H1 (cell line): ENCODE results near the gene GLP1R. TPM values are rescaled to one million over a fixed set of nuclear protein-coding genes. Genes with fewer than 3 reads are reported as not detected.

Experiments
- CREB1 ChIP-seq: IDR thresholded peaks from 2 replicates; pipeline ENCODE4 v1.6.1; 2012; ENCODE audit warnings: inconsistent platforms
- GTF2F1 ChIP-seq: IDR thresholded peaks from 2 replicates; pipeline ENCODE4 v1.6.1; 2012; ENCODE audit warnings: low read depth, low read length, improper control_type of control experiment, borderline replicate concordance
- JUN ChIP-seq: IDR thresholded peaks from 2 replicates; pipeline ENCODE4 v1.6.1; 2011; ENCODE audit warnings: low read depth, mild to moderate bottlenecking, improper control_type of control experiment, low read length
- RXRA ChIP-seq: IDR thresholded peaks from 2 replicates; pipeline ENCODE4 v1.6.1; 2011; ENCODE audit warnings: low read depth, mild to moderate bottlenecking, low read length, moderate library complexity; ENCODE audit not compliant: insufficient read depth
- SUZ12 ChIP-seq: fragments of 200-600 bp; sonication (generic); IDR thresholded peaks from 2 replicates; pipeline ENCODE4 v1.6.1; 2012; ENCODE audit warnings: mild to moderate bottlenecking, inconsistent platforms, low read length, moderate library complexity, mixed read lengths
- polyA plus RNA-seq, 7 experiments: library from polyadenylated mRNA; depleted of rRNA in 3 of 7; stranded (reverse) in 5 of 7; unstranded in 2 of 7; fragments of >200 nt in 5 of 7; fragments of 200-250 nt in 2 of 7; gene quantifications; 1 replicate in 5 of 7; 2 replicates in 1 of 7; 4 replicates in 1 of 7; pipeline versions ENCODE4 v1.2.1 to v1.2.3, GENCODE V29; 2011 to 2013; ENCODE audit warnings: missing spikeins in 2 of 7, mixed read lengths in 2 of 7
- total RNA-seq: library from RNA; stranded (reverse); fragmentation: NEBNext Ultra II Directional; extraction: Animal tissue kit (Norgen Biotek cat#: 25700); gene quantifications from 2 replicates; pipeline ENCODE4 v1.2.1, GENCODE V29; 2021
- TF ChIP-seq, protein P1 (sequence below): IDR thresholded peaks from 2 replicates; pipeline ENCODE4 v1.6.1; 2011; ENCODE audit warnings: low read depth, mild to moderate bottlenecking, low read length; ENCODE audit not compliant: insufficient read depth
- TF ChIP-seq, protein P2 (sequence below): fragments of 300-600 bp; sonication (generic); IDR thresholded peaks from 2 replicates; pipeline ENCODE4 v1.7.1; 2012; ENCODE audit warnings: low read length, moderate library complexity, mild to moderate bottlenecking, inconsistent platforms; ENCODE audit not compliant: insufficient replicate concordance

Gene GLP1R
- total and polyA plus RNA-seq, 2 of the 8 experiments (the other 6 are each of a cell fraction or from before 2014, with no cell fraction given) = 2.6 to 2.7 TPM

DNA sequence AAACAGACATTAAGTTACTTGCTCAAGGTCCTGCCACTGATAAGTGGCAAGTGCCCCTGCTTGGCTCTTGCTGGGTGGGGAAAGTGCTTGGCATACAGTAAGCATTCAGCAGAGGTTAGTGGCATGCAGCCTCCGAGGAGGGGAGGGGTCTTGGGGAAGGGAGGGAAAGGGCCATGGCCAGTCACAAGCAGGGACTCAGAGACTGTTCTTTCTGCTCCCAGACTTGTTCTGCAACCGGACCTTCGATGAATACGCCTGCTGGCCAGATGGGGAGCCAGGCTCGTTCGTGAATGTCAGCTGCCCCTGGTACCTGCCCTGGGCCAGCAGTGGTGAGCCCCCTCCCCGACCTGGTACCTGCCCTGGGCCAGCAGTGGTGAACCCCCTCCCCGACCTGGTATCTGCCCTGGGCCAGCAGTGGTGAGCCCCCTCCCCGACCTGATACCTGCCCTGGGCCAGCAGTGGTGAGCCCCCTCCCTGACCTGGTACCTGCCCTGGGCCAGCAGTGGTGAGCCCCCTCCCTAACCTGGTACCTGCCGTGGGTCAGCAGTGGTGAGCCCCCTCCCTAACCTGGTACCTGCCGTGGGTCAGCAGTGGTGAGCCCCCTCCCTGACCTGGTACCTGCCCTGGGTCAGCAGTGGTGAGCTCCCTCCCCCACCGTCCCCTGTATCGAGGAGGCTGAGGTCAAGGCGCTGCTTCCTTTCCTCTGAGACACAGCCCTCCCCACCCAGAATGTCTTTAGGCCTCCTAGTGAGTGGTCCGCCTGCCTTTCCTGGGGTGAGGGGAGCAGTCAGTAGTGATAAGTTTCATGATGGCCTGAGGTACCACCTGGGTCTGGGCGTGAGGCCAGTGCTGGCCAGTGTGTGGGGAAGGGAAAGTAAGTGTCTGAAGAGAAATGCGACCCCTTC, 8.9 kb downstream of the GLP1R start (continued):
- TF ChIP-seq, protein P1, sequence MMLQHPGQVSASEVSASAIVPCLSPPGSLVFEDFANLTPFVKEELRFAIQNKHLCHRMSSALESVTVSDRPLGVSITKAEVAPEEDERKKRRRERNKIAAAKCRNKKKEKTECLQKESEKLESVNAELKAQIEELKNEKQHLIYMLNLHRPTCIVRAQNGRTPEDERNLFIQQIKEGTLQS = no peak
- TF ChIP-seq, protein P2, sequence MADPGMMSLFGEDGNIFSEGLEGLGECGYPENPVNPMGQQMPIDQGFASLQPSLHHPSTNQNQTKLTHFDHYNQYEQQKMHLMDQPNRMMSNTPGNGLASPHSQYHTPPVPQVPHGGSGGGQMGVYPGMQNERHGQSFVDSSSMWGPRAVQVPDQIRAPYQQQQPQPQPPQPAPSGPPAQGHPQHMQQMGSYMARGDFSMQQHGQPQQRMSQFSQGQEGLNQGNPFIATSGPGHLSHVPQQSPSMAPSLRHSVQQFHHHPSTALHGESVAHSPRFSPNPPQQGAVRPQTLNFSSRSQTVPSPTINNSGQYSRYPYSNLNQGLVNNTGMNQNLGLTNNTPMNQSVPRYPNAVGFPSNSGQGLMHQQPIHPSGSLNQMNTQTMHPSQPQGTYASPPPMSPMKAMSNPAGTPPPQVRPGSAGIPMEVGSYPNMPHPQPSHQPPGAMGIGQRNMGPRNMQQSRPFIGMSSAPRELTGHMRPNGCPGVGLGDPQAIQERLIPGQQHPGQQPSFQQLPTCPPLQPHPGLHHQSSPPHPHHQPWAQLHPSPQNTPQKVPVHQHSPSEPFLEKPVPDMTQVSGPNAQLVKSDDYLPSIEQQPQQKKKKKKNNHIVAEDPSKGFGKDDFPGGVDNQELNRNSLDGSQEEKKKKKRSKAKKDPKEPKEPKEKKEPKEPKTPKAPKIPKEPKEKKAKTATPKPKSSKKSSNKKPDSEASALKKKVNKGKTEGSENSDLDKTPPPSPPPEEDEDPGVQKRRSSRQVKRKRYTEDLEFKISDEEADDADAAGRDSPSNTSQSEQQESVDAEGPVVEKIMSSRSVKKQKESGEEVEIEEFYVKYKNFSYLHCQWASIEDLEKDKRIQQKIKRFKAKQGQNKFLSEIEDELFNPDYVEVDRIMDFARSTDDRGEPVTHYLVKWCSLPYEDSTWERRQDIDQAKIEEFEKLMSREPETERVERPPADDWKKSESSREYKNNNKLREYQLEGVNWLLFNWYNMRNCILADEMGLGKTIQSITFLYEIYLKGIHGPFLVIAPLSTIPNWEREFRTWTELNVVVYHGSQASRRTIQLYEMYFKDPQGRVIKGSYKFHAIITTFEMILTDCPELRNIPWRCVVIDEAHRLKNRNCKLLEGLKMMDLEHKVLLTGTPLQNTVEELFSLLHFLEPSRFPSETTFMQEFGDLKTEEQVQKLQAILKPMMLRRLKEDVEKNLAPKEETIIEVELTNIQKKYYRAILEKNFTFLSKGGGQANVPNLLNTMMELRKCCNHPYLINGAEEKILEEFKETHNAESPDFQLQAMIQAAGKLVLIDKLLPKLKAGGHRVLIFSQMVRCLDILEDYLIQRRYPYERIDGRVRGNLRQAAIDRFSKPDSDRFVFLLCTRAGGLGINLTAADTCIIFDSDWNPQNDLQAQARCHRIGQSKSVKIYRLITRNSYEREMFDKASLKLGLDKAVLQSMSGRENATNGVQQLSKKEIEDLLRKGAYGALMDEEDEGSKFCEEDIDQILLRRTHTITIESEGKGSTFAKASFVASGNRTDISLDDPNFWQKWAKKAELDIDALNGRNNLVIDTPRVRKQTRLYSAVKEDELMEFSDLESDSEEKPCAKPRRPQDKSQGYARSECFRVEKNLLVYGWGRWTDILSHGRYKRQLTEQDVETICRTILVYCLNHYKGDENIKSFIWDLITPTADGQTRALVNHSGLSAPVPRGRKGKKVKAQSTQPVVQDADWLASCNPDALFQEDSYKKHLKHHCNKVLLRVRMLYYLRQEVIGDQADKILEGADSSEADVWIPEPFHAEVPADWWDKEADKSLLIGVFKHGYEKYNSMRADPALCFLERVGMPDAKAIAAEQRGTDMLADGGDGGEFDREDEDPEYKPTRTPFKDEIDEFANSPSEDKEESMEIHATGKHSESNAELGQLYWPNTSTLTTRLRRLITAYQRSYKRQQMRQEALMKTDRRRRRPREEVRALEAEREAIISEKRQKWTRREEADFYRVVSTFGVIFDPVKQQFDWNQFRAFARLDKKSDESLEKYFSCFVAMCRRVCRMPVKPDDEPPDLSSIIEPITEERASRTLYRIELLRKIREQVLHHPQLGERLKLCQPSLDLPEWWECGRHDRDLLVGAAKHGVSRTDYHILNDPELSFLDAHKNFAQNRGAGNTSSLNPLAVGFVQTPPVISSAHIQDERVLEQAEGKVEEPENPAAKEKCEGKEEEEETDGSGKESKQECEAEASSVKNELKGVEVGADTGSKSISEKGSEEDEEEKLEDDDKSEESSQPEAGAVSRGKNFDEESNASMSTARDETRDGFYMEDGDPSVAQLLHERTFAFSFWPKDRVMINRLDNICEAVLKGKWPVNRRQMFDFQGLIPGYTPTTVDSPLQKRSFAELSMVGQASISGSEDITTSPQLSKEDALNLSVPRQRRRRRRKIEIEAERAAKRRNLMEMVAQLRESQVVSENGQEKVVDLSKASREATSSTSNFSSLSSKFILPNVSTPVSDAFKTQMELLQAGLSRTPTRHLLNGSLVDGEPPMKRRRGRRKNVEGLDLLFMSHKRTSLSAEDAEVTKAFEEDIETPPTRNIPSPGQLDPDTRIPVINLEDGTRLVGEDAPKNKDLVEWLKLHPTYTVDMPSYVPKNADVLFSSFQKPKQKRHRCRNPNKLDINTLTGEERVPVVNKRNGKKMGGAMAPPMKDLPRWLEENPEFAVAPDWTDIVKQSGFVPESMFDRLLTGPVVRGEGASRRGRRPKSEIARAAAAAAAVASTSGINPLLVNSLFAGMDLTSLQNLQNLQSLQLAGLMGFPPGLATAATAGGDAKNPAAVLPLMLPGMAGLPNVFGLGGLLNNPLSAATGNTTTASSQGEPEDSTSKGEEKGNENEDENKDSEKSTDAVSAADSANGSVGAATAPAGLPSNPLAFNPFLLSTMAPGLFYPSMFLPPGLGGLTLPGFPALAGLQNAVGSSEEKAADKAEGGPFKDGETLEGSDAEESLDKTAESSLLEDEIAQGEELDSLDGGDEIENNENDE = no peak
- TF ChIP-seq GTF2F1 (no peak), CREB1 (no peak), SUZ12 (no peak), RXRA (no peak), JUN (no peak)
- TF ChIP-seq, all 59 proteins: peak for 0
